Nephron (organoid): ENCODE results near the gene CGB2.
A peak's percentile ranks its signal among the peaks of the same experiment; 100 is the strongest.
"Not testable (repeated sequence)": the region's sequence is repeated elsewhere in the genome, so short reads cannot be mapped to it uniquely, and the experiment has no call there.

ENCODE experiments used
- H3K27ac Mint-ChIP-seq, 3 experiments: 2 replicates each; pipeline ENCODE4 v1.8.0; 2020; ENCODE audit warnings: mixed read lengths in 3 of 3, mild to moderate bottlenecking in 2 of 3, moderate library complexity in 1 of 3
- H3K27me3 Mint-ChIP-seq: 2 replicates; pipeline ENCODE4 v1.8.0; 2021; ENCODE audit warnings: low read depth, mild to moderate bottlenecking, moderate library complexity, mixed read lengths
- H3K36me3 Mint-ChIP-seq: 2 replicates; pipeline ENCODE4 v1.8.0; 2020; ENCODE audit warnings: low read depth, mixed read lengths
- H3K4me1 Mint-ChIP-seq: 2 replicates; pipeline ENCODE4 v1.8.0; 2020; ENCODE audit warnings: mixed read lengths
- H3K4me3 Mint-ChIP-seq, 3 experiments: 2 replicates each; pipeline ENCODE4 v1.8.0; 2020; ENCODE audit warnings: mild to moderate bottlenecking in 3 of 3, mixed read lengths in 3 of 3, moderate library complexity in 2 of 3
- H3K9me3 Mint-ChIP-seq: 2 replicates; pipeline ENCODE4 v1.8.0; 2020; ENCODE audit warnings: mixed read lengths
- CTCF ChIP-seq, 3 experiments: fragments of 200-600 bp; sonication (generic); IDR thresholded peaks; one replicate each; pipeline ENCODE4 v1.5.0; 2021; ENCODE audit warnings: antibody characterized with exemption in 3 of 3; ENCODE audit not compliant: unreplicated experiment in 3 of 3

The CGB2 gene

GRCh38 chr19:49069026-49069425, 37.3 kb downstream of the CGB2 start:
- Mint-ChIP-seq H3K36me3 (peaks cover 10% of the 10 kb centered on the region), H3K4me3 (no peak overlapping the region), H3K4me1 (peaks cover 47% of the 10 kb centered on the region), H3K27ac (no peak overlapping the region), H3K9me3 (peaks cover 16% of the 10 kb centered on the region), H3K27me3 (peaks cover 68% of the 10 kb centered on the region)
- no peak for TF ChIP-seq CTCF (IDR thresholded peaks at IDR 0.05; ENCODE audit: unreplicated experiment in 3 of 3)

- H3K27ac Mint-ChIP-seq, result no peak overlapping the region
- peaks cover 10% of the 10 kb centered on the region for H3K36me3 Mint-ChIP-seq
- TF ChIP-seq CTCF (IDR thresholded peaks at IDR 0.05; ENCODE audit: unreplicated experiment in 3 of 3), result no peak
- H3K4me1 Mint-ChIP-seq, result peaks cover 47% of the 10 kb centered on the region
- peaks cover 80% of the 10 kb centered on the region for H3K27me3 Mint-ChIP-seq
- H3K9me3 Mint-ChIP-seq, result peaks cover 16% of the 10 kb centered on the region
- peak overlapping the region in 2 of 3 experiments; percentile 2 to 33 for H3K4me3 Mint-ChIP-seq
These were observed 38.7 kb downstream of the CGB2 start for GRCh38 chr19:49070416-49070815.

GRCh38 chr19:49071860-49072547, 40.3 kb downstream of the CGB2 start:
- TF ChIP-seq CTCF (IDR thresholded peaks at IDR 0.05; ENCODE audit: unreplicated experiment in 3 of 3), result no peak
- peaks cover 72% of the 10 kb centered on the region for H3K27me3 Mint-ChIP-seq
- H3K27ac Mint-ChIP-seq, result no peak overlapping the region
- H3K4me3 Mint-ChIP-seq, result peak overlapping the region; percentile 55 to 72 (median 69)
- peaks cover 16% of the 10 kb centered on the region for H3K9me3 Mint-ChIP-seq
- H3K36me3 Mint-ChIP-seq, result peaks cover 10% of the 10 kb centered on the region
- peaks cover 31% of the 10 kb centered on the region for H3K4me1 Mint-ChIP-seq

- Mint-ChIP-seq H3K9me3 (peaks cover 16% of the 10 kb centered on the region), H3K27ac (no peak overlapping the region), H3K36me3 (peaks cover 10% of the 10 kb centered on the region), H3K27me3 (peaks cover 64% of the 10 kb centered on the region), H3K4me1 (peaks cover 20% of the 10 kb centered on the region), H3K4me3 (peak overlapping the region; percentile 45 to 71 (median 66))
- no peak for TF ChIP-seq CTCF (IDR thresholded peaks at IDR 0.05; ENCODE audit: unreplicated experiment in 3 of 3)
These were observed 42.1 kb downstream of the CGB2 start for GRCh38 chr19:49073514-49074378.

- H3K9me3 Mint-ChIP-seq, H3K27ac Mint-ChIP-seq, H3K4me3 Mint-ChIP-seq, H3K36me3 Mint-ChIP-seq: not testable (repeated sequence)
- Mint-ChIP-seq H3K27me3 (peaks cover 53% of the 10 kb centered on the region), H3K4me1 (peaks cover 20% of the 10 kb centered on the region)
- peak; percentile 67 to 74 (median 71) for TF ChIP-seq CTCF (IDR thresholded peaks at IDR 0.05; ENCODE audit: unreplicated experiment in 3 of 3)
These were observed 43.2 kb downstream of the CGB2 start for GRCh38 chr19:49074869-49075268.
